PC-9 (cell line): ENCODE results near the gene USF2. TPM values are rescaled to one million over a fixed set of nuclear protein-coding genes. Genes with fewer than 3 reads are reported as not detected.

ENCODE experiments used
- BruUV-seq: library from RNA; stranded (reverse); fragments of 400-500 nt; replicated peaks from 2 replicates; lab custom pipeline; 2021; lab: Mats Ljungman, UMichigan
- CTCF ChIA-PET: fragments of 300-600 bp; sonication (Branson Sonifier 250); formaldehyde crosslinking; loops from one replicate; lab custom pipeline; 2022; ENCODE audit warnings: antibody characterized with exemption; lab: Charles Lee
- POLR2A ChIA-PET: fragments of 300-600 bp; sonication (Branson Sonifier 250); formaldehyde crosslinking; loops from one replicate; lab custom pipeline; 2022; ENCODE audit warnings: antibody characterized with exemption; ENCODE audit not compliant: unreplicated experiment; lab: Charles Lee
- DNase-seq, 2 experiments: peaks; one replicate each; pipeline versions ENCODE4 v3.0.0 to v3.0.0-alpha.2; 2015 to 2022; ENCODE audit warnings: mixed read lengths in 1 of 2
- H2AFZ ChIP-seq: fragments of 200-600 bp; sonication (generic); 2 replicates; pipeline ENCODE4 v1.8.1; 2017; ENCODE audit warnings: antibody characterized with exemption
- H3F3A ChIP-seq: fragments of 200-600 bp; sonication (generic); 2 replicates; pipeline ENCODE4 v1.8.1; 2017; ENCODE audit warnings: antibody characterized with exemption, mild to moderate bottlenecking, low read depth; ENCODE audit not compliant: insufficient read depth
- H3K27ac ChIP-seq: fragments of 200-600 bp; sonication (generic); 2 replicates; pipeline ENCODE4 v1.6.1; 2016; ENCODE audit warnings: mixed run types
- H3K27me3 ChIP-seq: fragments of 200-600 bp; sonication (generic); 2 replicates; pipeline ENCODE4 v1.6.1; 2016; ENCODE audit warnings: low read depth, mixed run types; ENCODE audit not compliant: insufficient read depth
- H3K36me3 ChIP-seq: fragments of 200-600 bp; sonication (generic); 2 replicates; pipeline ENCODE4 v1.6.1; 2016; ENCODE audit warnings: low read depth, mixed run types
- H3K4me1 ChIP-seq: fragments of 200-600 bp; sonication (generic); replicated peaks from 2 replicates; pipeline ENCODE4 v1.6.1; 2016; ENCODE audit warnings: mixed run types; ENCODE audit not compliant: insufficient read depth
- H3K4me2 ChIP-seq: fragments of 200-600 bp; sonication (generic); 2 replicates; pipeline ENCODE4 v1.6.1; 2017; ENCODE audit warnings: mixed run types
- H3K4me3 ChIP-seq: fragments of 200-600 bp; sonication (generic); 2 replicates; pipeline ENCODE4 v1.6.1; 2016; ENCODE audit warnings: mixed run types
- H3K79me2 ChIP-seq: fragments of 200-600 bp; sonication (generic); 2 replicates; pipeline ENCODE4 v1.6.1; 2017; ENCODE audit warnings: low read depth, mixed run types
- H3K9me2 ChIP-seq: fragments of 200-600 bp; sonication (generic); 2 replicates; pipeline ENCODE4 v1.8.1; 2017; ENCODE audit warnings: mild to moderate bottlenecking; ENCODE audit not compliant: insufficient read depth
- H3K9me3 ChIP-seq: fragments of 200-600 bp; sonication (generic); 2 replicates; pipeline ENCODE4 v1.8.1; 2016; ENCODE audit warnings: low read depth; ENCODE audit not compliant: insufficient read depth
- H4K20me1 ChIP-seq: fragments of 200-600 bp; sonication (generic); 2 replicates; pipeline ENCODE4 v1.8.1; 2017; ENCODE audit not compliant: insufficient read depth
- CTCF ChIP-seq: fragments of 200-600 bp; sonication (generic); conservative IDR thresholded peaks from 2 replicates; pipeline ENCODE4 v1.6.1; 2017; ENCODE audit warnings: mixed run types, antibody characterized with exemption, mild to moderate bottlenecking, moderate library complexity
- EZH2 ChIP-seq: fragments of 200-600 bp; sonication (generic); IDR thresholded peaks from 2 replicates; pipeline ENCODE4 v1.8.0; 2017; ENCODE audit warnings: antibody characterized with exemption, low read depth
- intact Hi-C: fragments of 100-400 bp; cut with micrococcal nuclease; formaldehyde crosslinking; loops from one replicate; pipeline ENCODE4 v1.10.0; 2022; ENCODE audit not compliant: unreplicated experiment
- total RNA-seq: library from RNA; stranded (reverse); gene quantifications from 2 replicates; pipeline ENCODE4 v1.2.3, GENCODE V29; 2021

USF2 gene
- total RNA-seq, 1 experiment from 2014 or later = 98.2 TPM

DNA sequence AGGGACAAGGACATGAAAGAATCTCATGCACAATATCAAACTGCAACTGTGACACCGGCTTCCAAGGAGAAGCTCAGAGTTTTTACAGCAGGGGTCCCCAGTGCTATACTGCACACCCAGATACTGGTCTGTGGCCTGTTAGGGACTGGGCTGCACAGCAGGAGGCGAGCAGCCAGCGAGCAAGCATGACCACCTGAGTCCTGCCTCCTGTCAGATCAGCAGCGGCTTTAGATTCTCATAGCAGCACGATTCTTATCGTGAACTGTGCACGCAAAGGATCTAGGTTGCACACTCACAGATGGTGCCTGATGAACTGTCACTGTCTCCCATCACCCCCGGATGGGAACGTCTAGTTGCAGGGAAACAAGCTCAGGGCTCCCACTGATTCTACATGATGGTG, 47.1 kb downstream of the USF2 start:
- BruUV-seq = no TSS peak
- Histone ChIP-seq H3K36me3 (peaks cover 28% of the 10 kb centered on the region), H3K9me2 (no peaks in the 10 kb centered on the region), H3K4me2 (no peak overlapping the region; the same call in 1 of the 2 replicates), H3F3A (peaks cover 65% of the 10 kb centered on the region), H3K4me1 (peaks cover 90% of the 10 kb centered on the region), H2AFZ (no peak overlapping the region), H4K20me1 (no peaks in the 10 kb centered on the region), H3K27ac (peak overlapping the region; percentile 98; the same call in 1 of the 2 replicates), H3K79me2 (peaks cover 45% of the 10 kb centered on the region), H3K27me3 (no peaks in the 10 kb centered on the region), H3K4me3 (no peak overlapping the region), H3K9me3 (no peaks in the 10 kb centered on the region)
- no peak for DNase-seq
- intact Hi-C loops = loop anchor here (5.0 to 10.0 kb wide), 2 partner anchors 401 to 619 kb away; partner anchors contain the start of genes KMT2B and LRFN3
- TF ChIP-seq EZH2 (no peak), CTCF (no peak)
- ChIA-PET POLR2A (no interaction called here), CTCF (no interaction called here)

GRCh38 chr19:35316560-35316959, 47.8 kb downstream of the USF2 start:
- H3K4me1 ChIP-seq = peaks cover 83% of the 10 kb centered on the region
- DNase-seq = no peak
- peaks cover 24% of the 10 kb centered on the region for H3K36me3 ChIP-seq
- H3K4me3 ChIP-seq = no peak overlapping the region
- no peaks in the 10 kb centered on the region for H3K9me3 ChIP-seq
- ChIA-PET CTCF (no interaction called here), POLR2A (no interaction called here)
- TF ChIP-seq EZH2 = no peak
- no peak for TF ChIP-seq CTCF
- H3K27me3 ChIP-seq = no peaks in the 10 kb centered on the region
- H3K9me2 ChIP-seq = no peaks in the 10 kb centered on the region
- peak overlapping the region; percentile 98 for H3K27ac ChIP-seq
- peaks cover 38% of the 10 kb centered on the region for H3K79me2 ChIP-seq
- no TSS peak for BruUV-seq
- H2AFZ ChIP-seq = no peak overlapping the region
- intact Hi-C loops = loop anchor here (5.0 to 10.0 kb wide), 2 partner anchors 401 to 618 kb away; partner anchors contain the start of genes KMT2B and LRFN3
- H3F3A ChIP-seq = peaks cover 59% of the 10 kb centered on the region
- H4K20me1 ChIP-seq = no peaks in the 10 kb centered on the region
- H3K4me2 ChIP-seq = peak overlapping the region; percentile 49; the same call in 1 of the 2 replicates

- Histone ChIP-seq H3K27ac (peak overlapping the region; percentile 98), H3K4me3 (no peak overlapping the region), H3K9me2 (no peaks in the 10 kb centered on the region), H2AFZ (no peak overlapping the region), H3F3A (peaks cover 59% of the 10 kb centered on the region), H3K36me3 (peaks cover 26% of the 10 kb centered on the region), H4K20me1 (no peaks in the 10 kb centered on the region), H3K27me3 (no peaks in the 10 kb centered on the region), H3K4me2 (peak overlapping the region; percentile 49), H3K79me2 (peaks cover 28% of the 10 kb centered on the region), H3K9me3 (no peaks in the 10 kb centered on the region), H3K4me1 (peaks cover 73% of the 10 kb centered on the region)
- peak in 1 of 2 experiments; percentile 60 for DNase-seq
- no TSS peak for BruUV-seq
- intact Hi-C loops = loop anchor here (1.0 to 10.0 kb wide), 3 partner anchors 48 to 617 kb away; partner anchors contain the start of genes KMT2B and LRFN3
- TF ChIP-seq CTCF (no peak), EZH2 (no peak)
- CTCF ChIA-PET = interaction anchor here (0.5 to 1.5 kb wide), 2 partner anchors 9 to 49 kb away, joined by 4 to 11 read pairs; no protein-coding TSS in a partner anchor
- POLR2A ChIA-PET = no interaction called here
Measured at GRCh38 chr19:35317464-35318043, 48.8 kb downstream of the USF2 start.
